ENCODE measurements around the gene ZBTB7B.

The ZBTB7B gene

GRCh38 chr1:155002464-155003226 lies at the start of gene ZBTB7B:
Gene ZBTB7B, plus strand, starts transcription at chr1:155002802. Its CDS starts 11,859 bp downstream, at chr1:155014661.
- no peak for DNase-seq (ENCODE audit: extremely low read depth in 1 of 2, low read depth in 1 of 2)

- DNase-seq (ENCODE audit: extremely low read depth in 1 of 2, low read depth in 1 of 2), result no peak
Observed at GRCh38 chr1:154953611-154954038, 49.0 kb upstream of the ZBTB7B start.

- no peak for DNase-seq (ENCODE audit: extremely low read depth in 1 of 2, low read depth in 1 of 2)
Observed at GRCh38 chr1:154954541-154954940, 48.1 kb upstream of the ZBTB7B start.

GRCh38 chr1:154955039-154955717 lies 47.4 kb upstream of the ZBTB7B start:
- peak; percentile 53 to 79 for DNase-seq (ENCODE audit: extremely low read depth in 1 of 2, low read depth in 1 of 2)

DNA sequence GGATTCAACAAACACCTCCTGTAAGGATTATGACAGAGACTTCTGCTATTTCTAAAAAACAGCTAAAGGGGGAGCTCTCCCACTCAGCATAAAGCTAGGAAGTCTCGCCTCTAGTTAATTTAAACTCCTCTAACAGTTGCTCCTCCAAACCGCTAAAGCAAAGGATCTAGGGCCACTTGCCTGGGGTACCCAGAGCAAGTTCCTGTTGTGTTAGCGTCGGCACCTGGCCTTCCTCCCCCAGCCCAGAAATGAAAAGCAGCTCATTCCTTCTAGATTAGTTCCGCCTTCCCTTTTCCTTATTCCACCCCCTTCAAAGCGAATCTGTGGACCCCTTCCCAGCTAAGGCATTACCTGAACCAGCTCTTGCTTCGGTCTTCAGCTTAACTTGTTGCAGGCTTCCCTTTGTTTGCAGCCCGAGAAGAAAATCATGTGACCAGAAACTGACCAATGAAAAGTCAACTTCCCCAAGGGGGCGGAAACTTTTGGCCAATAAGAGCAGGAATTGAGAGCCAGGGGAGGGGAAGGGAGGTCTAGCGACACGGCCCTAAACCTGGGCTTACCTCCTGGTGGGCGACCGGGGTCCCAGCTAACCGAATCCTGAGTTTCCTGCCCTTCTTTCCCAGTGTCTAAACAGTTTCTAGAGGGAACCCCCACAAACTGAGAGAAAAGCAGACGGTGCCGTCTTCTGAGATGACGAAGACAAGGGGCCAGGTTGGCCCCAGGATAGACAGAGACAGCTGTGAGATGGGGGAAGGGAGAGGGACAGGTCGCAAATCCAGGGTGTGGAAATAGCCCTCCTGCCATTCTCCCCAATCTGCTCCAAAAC lies 46.7 kb upstream of the ZBTB7B start, which contains the start of gene PBXIP1:
Gene PBXIP1 (minus strand): TSS at position 382 of the 826 bp plus-strand sequence. CDS start 2,378 bp downstream, outside the sequence.
- peak; percentile 42 to 61 for DNase-seq (ENCODE audit: extremely low read depth in 1 of 2, low read depth in 1 of 2)

DNA sequence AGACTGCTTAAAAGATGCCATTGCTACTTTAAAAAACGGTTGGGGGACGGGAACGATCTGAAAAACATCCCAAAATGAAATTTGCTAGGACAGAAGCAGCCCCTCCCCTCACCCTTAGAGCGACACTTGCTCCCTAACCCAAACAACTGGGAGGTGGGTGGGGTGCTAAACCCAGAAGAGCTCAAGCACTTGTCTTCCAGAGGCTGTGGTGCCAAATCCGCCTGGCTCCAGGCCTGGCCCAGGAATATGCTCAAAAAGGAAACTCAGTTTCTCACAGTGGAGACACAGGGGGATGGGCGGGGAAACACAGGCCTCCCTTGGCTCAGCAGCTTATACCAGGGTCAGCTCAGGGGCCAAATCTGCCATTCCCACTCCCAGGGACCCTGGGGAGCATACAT lies 46.1 kb upstream of the ZBTB7B start:
- no peak for DNase-seq (ENCODE audit: extremely low read depth in 1 of 2, low read depth in 1 of 2)

DNA sequence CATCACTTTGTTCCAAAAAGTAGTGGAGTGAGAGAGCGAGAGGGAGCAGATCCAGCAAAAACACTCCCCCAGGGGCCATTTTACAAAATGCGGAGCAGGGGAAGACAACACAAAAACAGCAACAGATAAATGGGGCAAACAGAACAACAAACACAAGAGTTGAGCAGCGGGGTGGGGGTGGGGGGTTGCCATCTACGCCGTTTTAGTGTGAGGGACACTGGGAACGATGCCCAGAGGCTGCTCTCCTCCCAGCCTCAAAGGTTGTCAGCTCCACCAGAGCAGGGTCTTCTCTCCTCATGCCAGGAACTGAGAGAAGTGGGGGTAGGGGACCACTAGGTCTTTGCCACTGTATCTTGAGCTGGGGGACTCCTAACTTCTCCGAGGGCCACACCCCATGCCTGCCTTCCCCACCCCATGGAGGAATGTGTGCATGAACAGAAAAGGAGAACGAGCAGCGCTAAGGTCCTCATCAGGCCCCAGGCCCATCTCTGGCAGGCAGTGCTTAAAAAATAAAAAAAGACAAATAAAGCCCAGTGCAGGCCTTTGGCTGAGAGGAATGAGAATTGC lies 45.4 kb upstream of the ZBTB7B start:
- DNase-seq (ENCODE audit: extremely low read depth in 1 of 2, low read depth in 1 of 2), result no peak

DNA sequence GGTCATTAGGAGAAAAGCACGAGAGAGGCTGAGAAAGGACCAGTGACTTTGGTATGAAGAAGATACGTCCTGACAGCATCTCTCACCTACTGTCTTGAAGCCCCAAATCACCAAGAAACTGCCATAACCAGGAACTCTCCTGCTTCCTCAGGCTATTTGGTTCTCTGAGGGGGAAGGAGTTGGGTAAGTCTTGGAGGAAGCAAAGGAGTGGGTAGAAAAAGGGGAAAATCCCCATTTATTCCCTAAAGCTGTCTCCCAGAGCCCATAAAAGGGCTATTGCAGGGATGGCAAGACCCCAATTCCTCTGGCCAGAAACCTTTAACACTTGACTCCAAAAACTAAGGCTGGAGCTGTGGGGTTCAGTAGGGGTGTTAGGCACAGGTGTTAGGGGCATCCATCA lies 44.6 kb upstream of the ZBTB7B start:
- DNase-seq (ENCODE audit: extremely low read depth in 1 of 2, low read depth in 1 of 2), result no peak

DNA sequence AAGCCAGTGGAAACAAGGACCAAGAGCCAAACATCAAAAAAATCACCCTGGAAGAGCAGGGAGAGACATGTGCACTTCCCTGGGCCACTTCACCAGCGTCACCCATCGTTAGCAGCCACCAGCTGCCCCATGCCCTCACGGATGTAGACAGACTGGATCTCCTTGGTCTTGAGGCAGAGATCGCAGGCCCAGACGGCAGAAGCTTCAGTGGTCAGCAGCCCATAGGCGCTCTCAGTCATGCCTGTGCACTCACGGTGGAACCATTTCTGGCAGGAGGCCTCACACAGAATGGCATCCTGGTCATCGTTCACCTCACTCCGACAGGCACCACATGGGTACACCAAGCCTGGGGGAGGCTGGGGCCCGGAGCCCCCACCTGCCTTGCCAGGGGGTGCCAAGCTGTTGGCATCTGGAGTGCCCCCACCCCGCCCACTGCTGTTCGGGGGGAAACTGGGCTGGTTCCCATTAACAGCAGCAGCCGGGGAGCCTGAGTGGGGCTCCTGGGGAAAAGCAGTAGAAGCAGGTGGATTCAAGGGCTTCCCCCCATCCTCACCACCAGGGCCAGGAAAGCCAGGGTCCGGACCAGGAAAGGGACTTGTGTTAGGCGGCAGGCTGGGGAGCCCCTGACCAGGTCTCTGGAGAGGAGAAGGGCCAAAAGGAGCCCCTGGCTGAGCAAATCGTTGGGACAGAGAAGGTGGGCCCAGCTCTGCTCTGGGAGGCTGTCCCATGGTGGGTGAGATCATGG lies 43.7 kb upstream of the ZBTB7B start:
- DNase-seq (ENCODE audit: extremely low read depth in 1 of 2, low read depth in 1 of 2), result no peak

DNA sequence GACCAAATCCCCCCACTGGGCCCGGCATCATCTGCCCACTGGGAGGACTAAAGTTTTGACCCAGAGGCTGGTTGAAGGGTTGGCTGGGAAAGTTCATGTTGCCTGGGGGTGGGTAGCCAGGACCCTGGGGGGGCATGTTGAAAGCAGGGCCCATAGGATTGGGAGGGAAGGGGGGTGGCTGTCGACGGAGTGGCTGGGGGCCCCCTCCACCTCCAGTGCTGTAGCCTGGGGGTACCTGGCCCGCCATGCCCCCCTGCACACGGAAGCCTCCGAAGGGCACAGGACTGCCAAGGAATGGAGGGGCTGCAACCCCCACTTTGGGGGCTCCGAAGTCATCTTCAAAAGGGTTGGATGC lies 43.2 kb upstream of the ZBTB7B start:
- no peak for DNase-seq (ENCODE audit: extremely low read depth in 1 of 2, low read depth in 1 of 2)

- no peak for DNase-seq (ENCODE audit: extremely low read depth in 1 of 2, low read depth in 1 of 2)
Observed at GRCh38 chr1:154960446-154961136, 42.0 kb upstream of the ZBTB7B start.

GRCh38 chr1:154961207-154962155 lies 41.1 kb upstream of the ZBTB7B start, which contains the start of gene PYGO2:
Gene PYGO2, minus strand, starts transcription at chr1:154961782. Its CDS starts 206 bp downstream, at chr1:154961576.
- DNase-seq (ENCODE audit: extremely low read depth in 1 of 2, low read depth in 1 of 2), result peak; percentile 68 to 82

GRCh38 chr1:154962156-154962749 lies 40.3 kb upstream of the ZBTB7B start:
- no peak for DNase-seq (ENCODE audit: extremely low read depth in 1 of 2, low read depth in 1 of 2)

GRCh38 chr1:154962795-154963330 lies 39.7 kb upstream of the ZBTB7B start:
- DNase-seq (ENCODE audit: extremely low read depth in 1 of 2, low read depth in 1 of 2), result no peak

DNA sequence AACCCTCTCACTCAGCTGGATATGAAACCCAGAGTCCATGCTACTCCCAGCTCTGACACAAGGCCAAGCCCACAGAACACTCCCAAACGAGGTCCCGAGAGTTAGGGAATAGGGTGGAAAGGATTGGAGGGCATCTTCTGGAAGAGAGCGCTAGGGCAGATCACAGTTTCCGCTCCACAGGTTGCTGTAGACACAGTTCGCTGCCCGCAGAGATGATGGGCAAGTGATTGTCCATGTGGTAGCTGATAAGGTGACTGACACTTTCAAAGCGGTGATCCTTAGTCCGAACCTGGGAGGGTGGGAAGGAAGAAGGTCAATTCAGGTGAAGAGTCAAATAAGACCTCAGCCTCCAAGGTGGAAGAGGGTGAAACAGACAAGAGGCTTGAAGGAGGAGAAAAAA lies 39.0 kb upstream of the ZBTB7B start:
- DNase-seq (ENCODE audit: extremely low read depth in 1 of 2, low read depth in 1 of 2), result no peak

- no peak for DNase-seq (ENCODE audit: extremely low read depth in 1 of 2, low read depth in 1 of 2)
Observed at GRCh38 chr1:154964359-154964758, 38.2 kb upstream of the ZBTB7B start.

GRCh38 chr1:154966111-154966510 lies 36.5 kb upstream of the ZBTB7B start:
- DNase-seq (ENCODE audit: extremely low read depth in 1 of 2, low read depth in 1 of 2), result no peak
